Bronchial epithelial cell (primary cell): ENCODE data around the gene RPS10. TPM values are rescaled to one million over a fixed set of nuclear protein-coding genes. Genes with fewer than 3 reads are reported as not detected.

Source experiments
- DNase-seq: peaks from one replicate; pipeline ENCODE4 v3.0.0-alpha.2; 2010; ENCODE audit warnings: low read depth
- FAIRE-seq: peaks from 2 replicates; lab custom pipeline; 2011; peaks lifted over from hg19 to GRCh38; lab: Jason Lieb, UNC
- H3K27me3 ChIP-seq: 2 replicates; pipeline ENCODE4 v1.5.1; 2011; ENCODE audit warnings: low read length; ENCODE audit not compliant: control insufficient read depth, insufficient read depth
- H3K36me3 ChIP-seq: 2 replicates; pipeline ENCODE4 v1.5.1; 2011; ENCODE audit warnings: low read length; ENCODE audit not compliant: control insufficient read depth, insufficient read depth
- H3K4me3 ChIP-seq: 2 replicates; pipeline ENCODE4 v1.5.1; 2011; ENCODE audit warnings: mild to moderate bottlenecking, low read depth, low read length, control low read depth
- CTCF ChIP-seq: IDR thresholded peaks from 2 replicates; pipeline ENCODE4 v1.5.1; 2011; ENCODE audit warnings: mild to moderate bottlenecking, moderate library complexity, low read length, control low read depth, inconsistent platforms; ENCODE audit not compliant: insufficient read depth, severe bottlenecking
- total RNA-seq: library from RNA; depleted of rRNA; stranded (reverse); fragments of >200 nt; gene quantifications from 2 replicates; pipeline ENCODE4 v1.2.1, GENCODE V29; 2014

The RPS10 gene
- total RNA-seq, 1 donor from 2014 or later, result 3,887 TPM

GRCh38 chr6:34469499-34469898 lies 43.6 kb upstream of the RPS10 start:
- no peak for TF ChIP-seq CTCF
- peaks cover 2% of the 10 kb centered on the region for H3K27me3 ChIP-seq
- FAIRE-seq (no peak), DNase-seq (no peak)
- H3K4me3 ChIP-seq, result no peak overlapping the region
- H3K36me3 ChIP-seq, result no peaks in the 10 kb centered on the region

- DNase-seq (no peak), FAIRE-seq (no peak)
- Histone ChIP-seq H3K36me3 (no peaks in the 10 kb centered on the region), H3K27me3 (peaks cover 2% of the 10 kb centered on the region), H3K4me3 (no peak overlapping the region)
- no peak for TF ChIP-seq CTCF
These were observed 42.6 kb upstream of the RPS10 start for GRCh38 chr6:34468378-34468892.

GRCh38 chr6:34466242-34467185 lies 40.6 kb upstream of the RPS10 start:
- FAIRE-seq (no peak), DNase-seq (no peak)
- TF ChIP-seq CTCF, result no peak
- Histone ChIP-seq H3K4me3 (peak overlapping the region; percentile 28), H3K36me3 (no peaks in the 10 kb centered on the region), H3K27me3 (peaks cover 2% of the 10 kb centered on the region)

GRCh38 chr6:34465531-34466241 lies 39.8 kb upstream of the RPS10 start, which contains the start of gene PACSIN1:
Gene PACSIN1, plus strand, starts transcription at chr6:34466076. Its CDS starts 60,230 bp downstream, at chr6:34526306.
- FAIRE-seq, result no peak
- TF ChIP-seq CTCF, result no peak

GRCh38 chr6:34463849-34464248 lies 38.0 kb upstream of the RPS10 start:
- FAIRE-seq (no peak), DNase-seq (no peak)
- no peaks in the 10 kb centered on the region for H3K36me3 ChIP-seq
- H3K4me3 ChIP-seq, result no peak overlapping the region
- no peak for TF ChIP-seq CTCF
- peaks cover 2% of the 10 kb centered on the region for H3K27me3 ChIP-seq

More at GRCh38 chr6:34465531-34466241, 39.8 kb upstream of the RPS10 start, which contains the start of gene PACSIN1:
- DNase-seq, result no peak
- peak within 1 kb of the TSS; percentile 28 for H3K4me3 ChIP-seq
- peaks cover 2% of the 10 kb centered on the region for H3K27me3 ChIP-seq
- H3K36me3 ChIP-seq, result no peaks in the 10 kb centered on the region
